WTC11 (cell line): ENCODE measurements around the gene TM7SF3. TPM values are rescaled to one million over a fixed set of nuclear protein-coding genes. Genes with fewer than 3 reads are reported as not detected.

Experiments used
- ATAC-seq: fragments of 200-7000 bp; cut with Tn5 transposase; 2 replicates; pipeline ENCODE4 v1.10.0; 2021; ENCODE audit warnings: mild to moderate bottlenecking, moderate library complexity
- CTCF ChIA-PET: fragments of 300-600 bp; sonication (Branson Sonifier 250); formaldehyde crosslinking; loops from one replicate; lab custom pipeline; 2021; ENCODE audit warnings: antibody characterized with exemption; lab: Charles Lee
- POLR2A ChIA-PET: fragments of 350-600 bp; sonication (Branson Sonifier 250); formaldehyde crosslinking; loops from one replicate; lab custom pipeline; 2021; ENCODE audit warnings: antibody characterized with exemption; lab: Charles Lee
- DNase-seq: peaks from one replicate; pipeline ENCODE4 v3.0.0; 2021; ENCODE audit warnings: low spot score
- H3K27ac Mint-ChIP-seq: 2 replicates; pipeline ENCODE4 v1.8.0; 2021; ENCODE audit warnings: mixed read lengths
- H3K27me3 Mint-ChIP-seq: 2 replicates; pipeline ENCODE4 v1.8.0; 2021; ENCODE audit warnings: low read depth, mild to moderate bottlenecking, moderate library complexity, mixed read lengths
- H3K36me3 Mint-ChIP-seq: 2 replicates; pipeline ENCODE4 v1.8.0; 2021; ENCODE audit warnings: mixed read lengths
- H3K4me1 Mint-ChIP-seq: 2 replicates; pipeline ENCODE4 v1.8.0; 2022; ENCODE audit warnings: mixed read lengths
- H3K4me3 Mint-ChIP-seq: 2 replicates; pipeline ENCODE4 v1.8.0; 2021; ENCODE audit warnings: mild to moderate bottlenecking, moderate library complexity, mixed read lengths
- H3K9me3 Mint-ChIP-seq: 2 replicates; pipeline ENCODE4 v1.8.0; 2021; ENCODE audit warnings: mixed read lengths
- CBFB ChIP-seq: sonication (generic); formaldehyde crosslinking; IDR thresholded peaks from 2 replicates; pipeline ENCODE4 v1.8.1; 2022; ENCODE audit warnings: mild to moderate bottlenecking, low read depth, missing genetic modification reagents
- CREM ChIP-seq: sonication (generic); formaldehyde crosslinking; IDR thresholded peaks from 2 replicates; pipeline ENCODE4 v1.8.1; 2022; ENCODE audit warnings: mild to moderate bottlenecking, missing genetic modification reagents, moderate library complexity
- ELF4 ChIP-seq: sonication (generic); formaldehyde crosslinking; IDR thresholded peaks from 2 replicates; pipeline ENCODE4 v1.8.1; 2022; ENCODE audit warnings: low read depth, mild to moderate bottlenecking, moderate library complexity, missing genetic modification reagents
- EMX1 ChIP-seq: fragments of 250-450 bp; sonication (Bioruptor Pico); IDR thresholded peaks from 2 replicates; pipeline ENCODE4 v1.8.0; 2021; ENCODE audit warnings: mild to moderate bottlenecking
- ETV6 ChIP-seq: sonication (generic); formaldehyde crosslinking; IDR thresholded peaks from 2 replicates; pipeline ENCODE4 v1.8.1; 2022; ENCODE audit warnings: mild to moderate bottlenecking, missing genetic modification reagents
- GABPB1 ChIP-seq: sonication (generic); formaldehyde crosslinking; IDR thresholded peaks from 2 replicates; pipeline ENCODE4 v1.8.1; 2023; ENCODE audit warnings: mild to moderate bottlenecking, missing genetic modification reagents
- IRF2 ChIP-seq: sonication (generic); formaldehyde crosslinking; IDR thresholded peaks from 2 replicates; pipeline ENCODE4 v1.8.0; 2022; ENCODE audit warnings: low read depth, missing genetic modification reagents, borderline replicate concordance
- KAT7 ChIP-seq: sonication (generic); formaldehyde crosslinking; IDR thresholded peaks from 2 replicates; pipeline ENCODE4 v1.8.1; 2023; ENCODE audit warnings: missing genetic modification reagents, mild to moderate bottlenecking, borderline replicate concordance
- MYBL2 ChIP-seq: sonication (generic); formaldehyde crosslinking; IDR thresholded peaks from 2 replicates; pipeline ENCODE4 v1.8.1; 2023; ENCODE audit warnings: mild to moderate bottlenecking, moderate library complexity, missing genetic modification reagents
- NFATC4 ChIP-seq: fragments of 250-450 bp; sonication (Bioruptor Pico); IDR thresholded peaks from 2 replicates; pipeline ENCODE4 v1.9.0; 2021; ENCODE audit warnings: mild to moderate bottlenecking
- NR3C1 ChIP-seq: sonication (generic); formaldehyde crosslinking; conservative IDR thresholded peaks from 2 replicates; pipeline ENCODE4 v1.8.1; 2023; ENCODE audit warnings: low read depth, mild to moderate bottlenecking, missing genetic modification reagents
- ZNF121 ChIP-seq: sonication (generic); formaldehyde crosslinking; IDR thresholded peaks from 2 replicates; pipeline ENCODE4 v1.8.0; 2023; ENCODE audit warnings: missing genetic modification reagents
- ZNF138 ChIP-seq: sonication (generic); formaldehyde crosslinking; conservative IDR thresholded peaks from 2 replicates; pipeline ENCODE4 v1.8.1; 2022; ENCODE audit warnings: mild to moderate bottlenecking, moderate library complexity, missing genetic modification reagents
- ZNF232 ChIP-seq: sonication (generic); formaldehyde crosslinking; IDR thresholded peaks from 2 replicates; pipeline ENCODE4 v1.8.0; 2022; ENCODE audit warnings: mild to moderate bottlenecking, missing genetic modification reagents
- ZNF317 ChIP-seq: sonication (generic); formaldehyde crosslinking; IDR thresholded peaks from 2 replicates; pipeline ENCODE4 v1.8.1; 2023; ENCODE audit warnings: low read depth, mild to moderate bottlenecking, moderate library complexity, missing genetic modification reagents, borderline replicate concordance
- total RNA-seq: library from RNA; stranded (reverse); gene quantifications from 3 replicates; pipeline ENCODE4 v1.2.3, GENCODE V29; 2021
- TF ChIP-seq, protein P1 (sequence below): sonication (generic); formaldehyde crosslinking; IDR thresholded peaks from 2 replicates; pipeline ENCODE4 v1.8.0; 2022; ENCODE audit warnings: mild to moderate bottlenecking, missing genetic modification reagents
- TF ChIP-seq, protein P2 (sequence below): fragments of 250-450 bp; sonication (Bioruptor Pico); IDR thresholded peaks from 2 replicates; pipeline ENCODE4 v1.9.0; 2021; ENCODE audit warnings: mild to moderate bottlenecking
- TF ChIP-seq, protein P3 (sequence below): sonication (generic); formaldehyde crosslinking; conservative IDR thresholded peaks from 2 replicates; pipeline ENCODE4 v1.8.1; 2022; ENCODE audit warnings: mild to moderate bottlenecking, missing genetic modification reagents
- TF ChIP-seq, protein P4 (sequence below): sonication (generic); formaldehyde crosslinking; IDR thresholded peaks from 2 replicates; pipeline ENCODE4 v1.8.1; 2023; ENCODE audit warnings: mild to moderate bottlenecking, missing genetic modification reagents
- TF ChIP-seq, protein P5 (sequence below): sonication (generic); formaldehyde crosslinking; IDR thresholded peaks from 2 replicates; pipeline ENCODE4 v1.8.0; 2022; ENCODE audit warnings: mild to moderate bottlenecking, missing genetic modification reagents
- TF ChIP-seq, protein P6 (sequence below): sonication (generic); formaldehyde crosslinking; IDR thresholded peaks from 2 replicates; pipeline ENCODE4 v1.8.0; 2023; ENCODE audit warnings: missing genetic modification reagents
- TF ChIP-seq, protein P7 (sequence below): fragments of 250-450 bp; sonication (Bioruptor Pico); IDR thresholded peaks from 2 replicates; pipeline ENCODE4 v1.9.0; 2021; ENCODE audit warnings: mild to moderate bottlenecking, borderline replicate concordance

TM7SF3 gene
- total RNA-seq, 1 experiment from 2014 or later, result 75.3 TPM

DNA sequence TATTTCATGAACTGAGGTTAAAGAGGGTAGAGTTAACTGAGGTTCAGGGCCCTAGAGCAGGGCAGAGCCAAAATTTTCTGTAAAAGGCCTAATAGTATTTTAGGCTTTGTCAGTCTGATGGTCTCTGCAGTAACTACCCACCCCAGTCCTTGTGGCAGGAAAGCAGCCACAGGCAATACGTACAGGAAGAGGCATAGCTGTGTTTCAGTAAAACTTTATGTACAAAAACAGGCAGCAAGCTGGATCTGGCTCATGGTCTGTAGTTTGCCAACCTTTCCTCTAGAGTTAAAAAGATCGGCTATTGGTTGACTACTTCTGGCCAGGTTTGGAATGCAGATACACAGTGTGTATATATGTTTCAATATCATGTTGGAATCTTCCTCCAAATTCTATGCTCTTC, 17.2 kb downstream of the TM7SF3 start:
- Mint-ChIP-seq H3K27ac (no peak overlapping the region), H3K27me3 (no peaks in the 10 kb centered on the region), H3K4me1 (peaks cover 9% of the 10 kb centered on the region), H3K9me3 (no peaks in the 10 kb centered on the region), H3K36me3 (peaks cover 53% of the 10 kb centered on the region), H3K4me3 (no peak overlapping the region)
- CTCF ChIA-PET, result interaction anchor here (1.2 to 1.9 kb wide), 2 partner anchors 19 to 309 kb away, joined by 4 to 5 read pairs; no protein-coding TSS in a partner anchor
- POLR2A ChIA-PET, result interaction anchor here (0.5 kb wide), 1 partner anchor 87 kb away, joined by 3 read pairs; no protein-coding TSS in a partner anchor
- DNase-seq, result no peak
- no peak for ATAC-seq
- TF ChIP-seq, protein P1, sequence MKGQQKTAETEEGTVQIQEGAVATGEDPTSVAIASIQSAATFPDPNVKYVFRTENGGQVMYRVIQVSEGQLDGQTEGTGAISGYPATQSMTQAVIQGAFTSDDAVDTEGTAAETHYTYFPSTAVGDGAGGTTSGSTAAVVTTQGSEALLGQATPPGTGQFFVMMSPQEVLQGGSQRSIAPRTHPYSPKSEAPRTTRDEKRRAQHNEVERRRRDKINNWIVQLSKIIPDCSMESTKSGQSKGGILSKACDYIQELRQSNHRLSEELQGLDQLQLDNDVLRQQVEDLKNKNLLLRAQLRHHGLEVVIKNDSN (CRISPR knock-in tag), result no peak
- TF ChIP-seq, protein P2, sequence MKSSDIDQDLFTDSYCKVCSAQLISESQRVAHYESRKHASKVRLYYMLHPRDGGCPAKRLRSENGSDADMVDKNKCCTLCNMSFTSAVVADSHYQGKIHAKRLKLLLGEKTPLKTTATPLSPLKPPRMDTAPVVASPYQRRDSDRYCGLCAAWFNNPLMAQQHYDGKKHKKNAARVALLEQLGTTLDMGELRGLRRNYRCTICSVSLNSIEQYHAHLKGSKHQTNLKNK (CRISPR knock-in tag), result no peak
- TF ChIP-seq, protein P3, sequence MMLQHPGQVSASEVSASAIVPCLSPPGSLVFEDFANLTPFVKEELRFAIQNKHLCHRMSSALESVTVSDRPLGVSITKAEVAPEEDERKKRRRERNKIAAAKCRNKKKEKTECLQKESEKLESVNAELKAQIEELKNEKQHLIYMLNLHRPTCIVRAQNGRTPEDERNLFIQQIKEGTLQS (CRISPR knock-in tag), result no peak
- no peak for TF ChIP-seq MYBL2

DNA sequence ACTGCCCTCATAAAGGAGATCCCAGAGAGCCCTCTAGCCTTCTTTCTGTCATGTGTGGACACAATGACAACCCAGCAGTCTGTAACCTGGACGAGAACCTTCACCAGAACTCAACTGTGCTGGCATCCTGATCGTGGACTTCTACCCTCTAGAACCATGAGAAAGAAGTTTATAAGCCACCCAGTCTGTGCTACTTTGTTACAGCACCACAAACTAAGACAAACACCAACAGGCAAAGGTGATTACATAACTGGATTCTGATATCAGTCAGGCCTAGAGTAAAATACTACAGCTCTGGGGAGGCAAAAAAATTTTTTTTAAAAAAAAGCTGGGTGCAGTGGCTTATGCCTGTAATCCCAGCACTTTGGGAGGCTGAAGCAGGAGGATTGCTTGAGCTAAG, 18.5 kb downstream of the TM7SF3 start:
- H3K27ac Mint-ChIP-seq, result no peak overlapping the region
- peaks cover 44% of the 10 kb centered on the region for H3K36me3 Mint-ChIP-seq
- DNase-seq (no peak), ATAC-seq (no peak)
- POLR2A ChIA-PET, result no interaction called here
- H3K9me3 Mint-ChIP-seq, result no peaks in the 10 kb centered on the region
- no peaks in the 10 kb centered on the region for H3K27me3 Mint-ChIP-seq
- CTCF ChIA-PET, result no interaction called here
- no peak overlapping the region for H3K4me3 Mint-ChIP-seq
- peaks cover 1% of the 10 kb centered on the region for H3K4me1 Mint-ChIP-seq
- TF ChIP-seq, protein P3 (CRISPR knock-in tag), result no peak
- TF ChIP-seq, protein P4, sequence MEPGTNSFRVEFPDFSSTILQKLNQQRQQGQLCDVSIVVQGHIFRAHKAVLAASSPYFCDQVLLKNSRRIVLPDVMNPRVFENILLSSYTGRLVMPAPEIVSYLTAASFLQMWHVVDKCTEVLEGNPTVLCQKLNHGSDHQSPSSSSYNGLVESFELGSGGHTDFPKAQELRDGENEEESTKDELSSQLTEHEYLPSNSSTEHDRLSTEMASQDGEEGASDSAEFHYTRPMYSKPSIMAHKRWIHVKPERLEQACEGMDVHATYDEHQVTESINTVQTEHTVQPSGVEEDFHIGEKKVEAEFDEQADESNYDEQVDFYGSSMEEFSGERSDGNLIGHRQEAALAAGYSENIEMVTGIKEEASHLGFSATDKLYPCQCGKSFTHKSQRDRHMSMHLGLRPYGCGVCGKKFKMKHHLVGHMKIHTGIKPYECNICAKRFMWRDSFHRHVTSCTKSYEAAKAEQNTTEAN, result no peak
- TF ChIP-seq ELF4 (no peak), ZNF138 (CRISPR knock-in tag) (no peak), GABPB1 (no peak), KAT7 (CRISPR knock-in tag) (no peak), ZNF317 (no peak), CBFB (CRISPR knock-in tag) (no peak), NR3C1 (CRISPR knock-in tag) (no peak), ZNF121 (CRISPR knock-in tag) (no peak), EMX1 (CRISPR knock-in tag) (no peak)
- TF ChIP-seq, protein P5, sequence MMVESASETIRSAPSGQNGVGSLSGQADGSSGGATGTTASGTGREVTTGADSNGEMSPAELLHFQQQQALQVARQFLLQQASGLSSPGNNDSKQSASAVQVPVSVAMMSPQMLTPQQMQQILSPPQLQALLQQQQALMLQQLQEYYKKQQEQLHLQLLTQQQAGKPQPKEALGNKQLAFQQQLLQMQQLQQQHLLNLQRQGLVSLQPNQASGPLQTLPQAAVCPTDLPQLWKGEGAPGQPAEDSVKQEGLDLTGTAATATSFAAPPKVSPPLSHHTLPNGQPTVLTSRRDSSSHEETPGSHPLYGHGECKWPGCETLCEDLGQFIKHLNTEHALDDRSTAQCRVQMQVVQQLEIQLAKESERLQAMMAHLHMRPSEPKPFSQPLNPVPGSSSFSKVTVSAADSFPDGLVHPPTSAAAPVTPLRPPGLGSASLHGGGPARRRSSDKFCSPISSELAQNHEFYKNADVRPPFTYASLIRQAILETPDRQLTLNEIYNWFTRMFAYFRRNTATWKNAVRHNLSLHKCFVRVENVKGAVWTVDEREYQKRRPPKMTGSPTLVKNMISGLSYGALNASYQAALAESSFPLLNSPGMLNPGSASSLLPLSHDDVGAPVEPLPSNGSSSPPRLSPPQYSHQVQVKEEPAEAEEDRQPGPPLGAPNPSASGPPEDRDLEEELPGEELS (CRISPR knock-in tag), result no peak
- TF ChIP-seq, protein P6, sequence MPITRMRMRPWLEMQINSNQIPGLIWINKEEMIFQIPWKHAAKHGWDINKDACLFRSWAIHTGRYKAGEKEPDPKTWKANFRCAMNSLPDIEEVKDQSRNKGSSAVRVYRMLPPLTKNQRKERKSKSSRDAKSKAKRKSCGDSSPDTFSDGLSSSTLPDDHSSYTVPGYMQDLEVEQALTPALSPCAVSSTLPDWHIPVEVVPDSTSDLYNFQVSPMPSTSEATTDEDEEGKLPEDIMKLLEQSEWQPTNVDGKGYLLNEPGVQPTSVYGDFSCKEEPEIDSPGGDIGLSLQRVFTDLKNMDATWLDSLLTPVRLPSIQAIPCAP (CRISPR knock-in tag), result no peak

DNA sequence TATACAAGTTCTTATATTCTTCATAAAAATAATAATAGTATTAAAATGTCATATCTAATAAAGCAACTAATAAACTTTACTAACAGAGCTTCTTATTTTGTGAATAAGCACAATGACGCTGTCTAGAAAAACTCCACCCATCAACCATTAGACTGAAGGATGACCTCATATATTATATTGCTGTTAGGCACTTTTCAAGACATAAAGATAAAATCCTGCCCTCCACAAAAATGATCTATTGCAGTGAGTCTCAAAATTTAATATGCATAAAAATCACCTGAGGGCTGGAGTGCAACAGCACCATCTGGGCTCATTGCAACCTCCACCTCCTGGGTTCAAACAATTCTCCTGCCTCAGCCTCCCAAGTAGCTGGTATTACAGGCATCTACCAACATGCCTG, 20.1 kb downstream of the TM7SF3 start:
- ChIA-PET CTCF (no interaction called here), POLR2A (no interaction called here)
- Mint-ChIP-seq H3K4me1 (no peaks in the 10 kb centered on the region), H3K27ac (no peak overlapping the region), H3K4me3 (no peak overlapping the region), H3K27me3 (no peaks in the 10 kb centered on the region), H3K9me3 (no peaks in the 10 kb centered on the region), H3K36me3 (peaks cover 47% of the 10 kb centered on the region)
- no peak for ATAC-seq
- DNase-seq, result no peak
- TF ChIP-seq CREM (no peak), ETV6 (CRISPR knock-in tag) (no peak), IRF2 (CRISPR knock-in tag) (no peak), ZNF232 (CRISPR knock-in tag) (no peak), ZNF317 (no peak), NFATC4 (no peak)
- TF ChIP-seq, protein P6 (CRISPR knock-in tag), result no peak
- TF ChIP-seq, protein P7, sequence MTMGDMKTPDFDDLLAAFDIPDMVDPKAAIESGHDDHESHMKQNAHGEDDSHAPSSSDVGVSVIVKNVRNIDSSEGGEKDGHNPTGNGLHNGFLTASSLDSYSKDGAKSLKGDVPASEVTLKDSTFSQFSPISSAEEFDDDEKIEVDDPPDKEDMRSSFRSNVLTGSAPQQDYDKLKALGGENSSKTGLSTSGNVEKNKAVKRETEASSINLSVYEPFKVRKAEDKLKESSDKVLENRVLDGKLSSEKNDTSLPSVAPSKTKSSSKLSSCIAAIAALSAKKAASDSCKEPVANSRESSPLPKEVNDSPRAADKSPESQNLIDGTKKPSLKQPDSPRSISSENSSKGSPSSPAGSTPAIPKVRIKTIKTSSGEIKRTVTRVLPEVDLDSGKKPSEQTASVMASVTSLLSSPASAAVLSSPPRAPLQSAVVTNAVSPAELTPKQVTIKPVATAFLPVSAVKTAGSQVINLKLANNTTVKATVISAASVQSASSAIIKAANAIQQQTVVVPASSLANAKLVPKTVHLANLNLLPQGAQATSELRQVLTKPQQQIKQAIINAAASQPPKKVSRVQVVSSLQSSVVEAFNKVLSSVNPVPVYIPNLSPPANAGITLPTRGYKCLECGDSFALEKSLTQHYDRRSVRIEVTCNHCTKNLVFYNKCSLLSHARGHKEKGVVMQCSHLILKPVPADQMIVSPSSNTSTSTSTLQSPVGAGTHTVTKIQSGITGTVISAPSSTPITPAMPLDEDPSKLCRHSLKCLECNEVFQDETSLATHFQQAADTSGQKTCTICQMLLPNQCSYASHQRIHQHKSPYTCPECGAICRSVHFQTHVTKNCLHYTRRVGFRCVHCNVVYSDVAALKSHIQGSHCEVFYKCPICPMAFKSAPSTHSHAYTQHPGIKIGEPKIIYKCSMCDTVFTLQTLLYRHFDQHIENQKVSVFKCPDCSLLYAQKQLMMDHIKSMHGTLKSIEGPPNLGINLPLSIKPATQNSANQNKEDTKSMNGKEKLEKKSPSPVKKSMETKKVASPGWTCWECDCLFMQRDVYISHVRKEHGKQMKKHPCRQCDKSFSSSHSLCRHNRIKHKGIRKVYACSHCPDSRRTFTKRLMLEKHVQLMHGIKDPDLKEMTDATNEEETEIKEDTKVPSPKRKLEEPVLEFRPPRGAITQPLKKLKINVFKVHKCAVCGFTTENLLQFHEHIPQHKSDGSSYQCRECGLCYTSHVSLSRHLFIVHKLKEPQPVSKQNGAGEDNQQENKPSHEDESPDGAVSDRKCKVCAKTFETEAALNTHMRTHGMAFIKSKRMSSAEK (CRISPR knock-in tag), result no peak
